Thyroid gland (tissue), 4 donors: ENCODE data around the gene CENPVL3. TPM values are rescaled to one million over a fixed set of nuclear protein-coding genes. Genes with fewer than 3 reads are reported as not detected.

ENCODE experiments used
- DNase-seq, 2 donors: peaks; one replicate each; pipeline ENCODE4 v3.0.0-alpha.2; 2019
- H3K27ac ChIP-seq, 3 donors: fragments of 200-600 bp; sonication (generic); 1 replicate in 2 of 3; 2 replicates in 1 of 3; pipeline ENCODE4 v1.5.1; 2016 to 2019; ENCODE audit warnings: mild to moderate bottlenecking in 1 of 3, moderate library complexity in 1 of 3
- H3K27me3 ChIP-seq: fragments of 200-600 bp; sonication (generic); one replicate; pipeline ENCODE4 v1.5.1; 2019
- H3K36me3 ChIP-seq, 2 donors: fragments of 200-600 bp; sonication (generic); one replicate each; pipeline ENCODE4 v1.5.1; 2016 to 2019
- H3K4me1 ChIP-seq, 2 donors: fragments of 200-600 bp; sonication (generic); one replicate each; pipeline ENCODE4 v1.5.1; 2017 to 2019
- H3K4me3 ChIP-seq, 3 donors: fragments of 200-600 bp; sonication (generic); replicated peaks in 1 of 3; 1 replicate in 2 of 3; 2 replicates in 1 of 3; pipeline ENCODE4 v1.5.1; 2016; ENCODE audit warnings: mild to moderate bottlenecking in 1 of 3
- H3K9me3 ChIP-seq: fragments of 200-600 bp; sonication (generic); one replicate; pipeline ENCODE4 v1.5.1; 2017
- CTCF ChIP-seq, 6 experiments: fragments of 200-600 bp in 3 of 6; fragments of 450-650 bp in 3 of 6; sonication (generic) in 3 of 6; IDR thresholded peaks; one replicate each; pipeline ENCODE4 v1.5.1; 2016 to 2019; ENCODE audit warnings: antibody characterized with exemption in 6 of 6, mild to moderate bottlenecking in 2 of 6, inconsistent platforms in 1 of 6, moderate library complexity in 1 of 6
- POLR2A ChIP-seq, 2 donors: fragments of 450-650 bp; IDR thresholded peaks; one replicate each; pipeline ENCODE4 v1.6.1; 2017; ENCODE audit warnings: antibody characterized with exemption in 2 of 2, mild to moderate bottlenecking in 2 of 2, moderate library complexity in 1 of 2
- WGBS, 2 donors: methylation state at CpG; one replicate each; pipeline ENCODE4 v1.1.5; 2017; 5-methylcytosine and 5-hydroxymethylcytosine counted together
- intact Hi-C: fragments of 100-400 bp; cut with DNase I; formaldehyde crosslinking; loops from one replicate; pipeline ENCODE4 v1.15.1; 2023
- total RNA-seq, 4 donors: library from RNA; depleted of rRNA; stranded (reverse); fragments of >200 nt; gene quantifications; one replicate each; pipeline ENCODE4 v1.2.3, GENCODE V29; 2016

Gene CENPVL3
- total RNA-seq, 4 donors from 2014 or later, result not detected

GRCh38 chrX:51614353-51615012 lies 4.2 kb downstream of the CENPVL3 start:
- intact Hi-C loops, result no loop called here
- WGBS, 2 donors, result 3 to 16% methylated on average over 7 of the region's 7 CpGs
- Histone ChIP-seq H3K9me3 (no peaks in the 10 kb centered on the region), H3K27me3 (no peaks in the 10 kb centered on the region), H3K4me3 (no peak overlapping the region), H3K36me3 (no peaks in the 10 kb centered on the region), H3K4me1 (no peaks in the 10 kb centered on the region), H3K27ac (no peak overlapping the region)
- DNase-seq, result no peak
- TF ChIP-seq POLR2A (IDR thresholded peaks at IDR 0.05), result no peak
- TF ChIP-seq CTCF (IDR thresholded peaks at IDR 0.05), result peak in 2 of 6 experiments; percentile 32

- Histone ChIP-seq H3K9me3 (no peaks in the 10 kb centered on the region), H3K27me3 (no peaks in the 10 kb centered on the region), H3K27ac (no peak overlapping the region), H3K36me3 (no peaks in the 10 kb centered on the region), H3K4me3 (no peak overlapping the region), H3K4me1 (no peaks in the 10 kb centered on the region)
- DNase-seq, result no peak
- intact Hi-C loops, result no loop called here
- TF ChIP-seq CTCF (IDR thresholded peaks at IDR 0.05) (no peak), POLR2A (IDR thresholded peaks at IDR 0.05) (no peak)
- WGBS, 2 donors, result 74 to 82% methylated on average over 2 of the region's 2 CpGs
Measured at GRCh38 chrX:51608766-51609165, 9.9 kb downstream of the CENPVL3 start.

- Histone ChIP-seq H3K4me1 (no peaks in the 10 kb centered on the region), H3K9me3 (no peaks in the 10 kb centered on the region), H3K4me3 (no peak overlapping the region), H3K27me3 (no peaks in the 10 kb centered on the region), H3K27ac (no peak overlapping the region), H3K36me3 (no peaks in the 10 kb centered on the region)
- TF ChIP-seq POLR2A (IDR thresholded peaks at IDR 0.05), result no peak
- TF ChIP-seq CTCF (IDR thresholded peaks at IDR 0.05), result no peak
- intact Hi-C loops, result no loop called here
- DNase-seq, result no peak
- WGBS, 2 donors, result 43 to 80% methylated on average over 1 of the region's 1 CpG
Measured at GRCh38 chrX:51608126-51608525, 10.6 kb downstream of the CENPVL3 start.

- 81 to 88% methylated on average over 2 of the region's 2 CpGs for WGBS, 2 donors
- no peaks in the 10 kb centered on the region for H3K36me3 ChIP-seq
- intact Hi-C loops, result no loop called here
- no peaks in the 10 kb centered on the region for H3K4me1 ChIP-seq
- no peak overlapping the region for H3K27ac ChIP-seq
- TF ChIP-seq CTCF (IDR thresholded peaks at IDR 0.05) (no peak), POLR2A (IDR thresholded peaks at IDR 0.05) (no peak)
- no peak for DNase-seq
- no peak overlapping the region for H3K4me3 ChIP-seq
- H3K27me3 ChIP-seq, result no peaks in the 10 kb centered on the region
- H3K9me3 ChIP-seq, result no peaks in the 10 kb centered on the region
Measured at GRCh38 chrX:51606446-51606845, 12.3 kb downstream of the CENPVL3 start.

GRCh38 chrX:51598899-51599298 lies 19.8 kb downstream of the CENPVL3 start:
- H3K27me3 ChIP-seq, result no peaks in the 10 kb centered on the region
- no peak overlapping the region for H3K27ac ChIP-seq
- TF ChIP-seq CTCF (IDR thresholded peaks at IDR 0.05) (no peak), POLR2A (IDR thresholded peaks at IDR 0.05) (no peak)
- intact Hi-C loops, result no loop called here
- H3K4me3 ChIP-seq, result no peak overlapping the region
- no peak for DNase-seq
- H3K36me3 ChIP-seq, result no peaks in the 10 kb centered on the region
- H3K9me3 ChIP-seq, result no peaks in the 10 kb centered on the region
- no peaks in the 10 kb centered on the region for H3K4me1 ChIP-seq
- whole genome bisulfite sequencing, 2 donors, result 85 to 88% methylated on average over 7 of the region's 7 CpGs
